HG02763 (cell line): ENCODE measurements around the gene UPP2.

Experiments
- ATAC-seq: cut with Tn5 transposase; IDR thresholded peaks from one replicate; pipeline ENCODE4 v1.9.1; 2021; ENCODE audit warnings: mild to moderate bottlenecking, moderate library complexity; ENCODE audit not compliant: unreplicated experiment

UPP2 gene

DNA sequence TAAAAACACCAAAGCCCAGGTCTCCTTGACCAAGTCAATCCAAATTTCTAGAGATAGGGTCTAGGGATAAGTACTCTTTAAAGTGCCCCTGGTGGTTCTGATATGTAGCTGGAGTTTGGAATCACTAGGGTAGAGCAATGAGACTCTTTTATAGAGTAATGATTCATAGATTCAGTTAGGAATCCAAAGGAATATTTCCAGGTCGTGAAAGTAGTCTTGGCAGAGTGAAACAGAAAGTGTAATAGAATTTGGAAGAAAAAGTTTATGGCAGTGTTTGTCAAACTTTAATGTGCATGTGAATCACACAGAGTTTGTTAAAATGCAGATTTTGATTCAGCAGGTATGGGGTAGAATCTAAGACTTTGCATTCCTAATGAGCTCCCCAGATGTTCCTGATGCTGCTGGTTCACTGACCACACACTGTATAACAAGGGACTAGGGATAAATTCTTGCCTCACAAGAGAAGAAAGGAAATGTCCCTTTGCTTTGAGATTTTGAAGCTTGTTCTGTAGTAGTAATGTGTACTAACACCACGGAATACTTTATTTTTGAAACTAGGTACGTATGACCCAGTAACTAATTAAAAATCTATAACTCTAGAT is 1.8 kb downstream of the UPP2 start:
- ATAC-seq, result no peak

DNA sequence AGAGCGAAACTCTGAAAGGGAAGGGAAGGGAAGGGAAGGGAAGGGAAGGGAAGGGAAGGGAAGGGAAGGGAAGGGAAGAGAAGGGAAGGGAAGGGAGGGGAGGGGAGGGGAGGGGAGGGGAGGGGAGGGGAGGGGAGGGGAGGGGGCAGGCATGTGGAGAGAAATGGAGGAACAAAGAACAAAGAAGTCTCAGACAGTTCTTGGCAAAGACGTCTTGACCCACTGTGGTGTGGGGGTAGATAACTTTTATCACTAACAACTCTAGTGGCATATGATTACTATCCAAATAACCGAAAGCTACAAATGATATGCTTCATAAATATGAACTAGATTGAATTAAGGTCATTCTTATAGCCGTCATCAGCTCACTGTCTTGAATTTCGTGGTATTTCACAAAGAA is 3.2 kb downstream of the UPP2 start:
- no peak for ATAC-seq

DNA sequence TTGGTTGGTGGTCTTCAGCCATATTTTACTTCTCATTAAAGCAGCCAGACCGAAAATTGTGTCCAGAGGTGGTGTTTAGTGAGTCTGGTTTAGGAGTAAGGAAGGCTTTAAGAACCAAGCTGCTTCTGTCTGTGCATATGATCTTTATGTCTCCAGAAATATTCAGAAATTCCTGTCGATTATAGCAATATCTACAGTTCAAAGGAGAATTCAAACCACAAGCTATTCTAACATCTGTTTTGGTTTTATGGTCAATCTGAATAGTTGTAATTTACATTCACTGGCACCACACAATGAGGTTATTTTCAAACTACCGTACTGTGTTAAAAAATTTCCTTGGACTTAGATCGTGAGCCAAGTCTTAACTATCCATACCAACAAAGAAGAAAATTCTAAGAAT is 11.3 kb downstream of the UPP2 start:
- ATAC-seq, result no peak

GRCh38 chr2:158113741-158114295 is 12.1 kb downstream of the UPP2 start:
- no peak for ATAC-seq

DNA sequence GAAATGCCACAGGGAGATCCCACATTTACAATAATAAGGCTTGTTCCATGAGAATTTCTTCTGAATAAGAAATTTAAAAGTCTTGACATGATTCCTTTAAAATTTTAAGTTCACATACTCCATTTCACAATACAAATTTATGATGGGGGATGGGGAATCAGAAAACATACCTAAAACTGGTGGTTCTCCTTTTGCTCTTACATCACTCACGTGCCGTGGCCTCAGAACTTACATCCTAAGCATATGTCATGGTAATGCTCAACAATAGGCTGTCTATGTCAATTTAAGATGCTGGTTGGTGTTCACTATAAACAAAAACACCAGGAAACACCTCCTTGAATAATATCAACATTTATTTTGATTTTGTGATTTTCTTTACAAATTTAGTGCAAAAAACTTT is 12.8 kb downstream of the UPP2 start:
- no peak for ATAC-seq

GRCh38 chr2:158115202-158115767 is 13.6 kb downstream of the UPP2 start:
- no peak for ATAC-seq

- no peak for ATAC-seq
Measured at GRCh38 chr2:158116936-158117335, 15.3 kb downstream of the UPP2 start.

- no peak for ATAC-seq
Measured at GRCh38 chr2:158120102-158120501, 18.4 kb downstream of the UPP2 start.

- ATAC-seq, result no peak
Measured at GRCh38 chr2:158120664-158121641, 19.3 kb downstream of the UPP2 start.

GRCh38 chr2:158124896-158125295 is 23.2 kb downstream of the UPP2 start:
- ATAC-seq, result no peak

GRCh38 chr2:158125756-158126498 is 24.3 kb downstream of the UPP2 start:
- ATAC-seq, result no peak

- ATAC-seq, result no peak
Measured at GRCh38 chr2:158127380-158127804, 25.7 kb downstream of the UPP2 start.

DNA sequence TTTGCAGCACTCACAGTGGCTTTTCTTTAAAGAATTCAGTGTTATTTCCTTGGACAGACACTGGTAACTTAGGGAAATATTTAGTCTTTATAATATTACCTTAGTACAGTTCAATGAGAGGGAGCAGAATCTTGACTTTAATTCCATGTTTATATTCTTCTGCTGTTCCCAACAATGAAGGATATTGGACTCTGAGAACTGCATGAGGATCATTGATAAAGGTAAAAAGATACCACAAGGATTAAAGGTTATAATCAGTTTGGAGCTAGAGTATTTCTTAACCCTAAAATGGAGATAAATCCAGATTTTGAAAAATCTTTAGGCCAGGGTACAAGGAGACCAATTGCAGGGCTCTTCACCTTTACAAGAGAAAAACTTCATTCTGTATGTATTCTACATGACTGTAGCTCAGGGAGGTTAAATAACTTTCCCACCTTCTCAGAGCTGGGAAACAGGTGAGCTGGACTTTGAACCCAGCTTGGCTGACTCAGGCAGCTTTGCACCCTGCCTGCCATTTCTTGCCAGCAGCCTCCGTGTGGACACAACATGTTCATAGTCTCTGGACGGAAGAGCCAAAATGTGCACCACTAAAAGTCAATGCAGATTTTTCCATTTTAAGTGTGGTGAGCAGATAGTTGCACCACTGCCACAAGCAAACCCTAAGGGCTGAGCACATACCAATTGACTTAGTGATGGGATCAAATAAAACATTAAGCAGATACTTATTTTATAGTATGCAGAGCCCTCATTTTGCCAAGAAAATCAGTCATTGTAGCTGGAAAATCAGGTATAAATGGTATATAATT is 26.7 kb downstream of the UPP2 start:
- no peak for ATAC-seq

DNA sequence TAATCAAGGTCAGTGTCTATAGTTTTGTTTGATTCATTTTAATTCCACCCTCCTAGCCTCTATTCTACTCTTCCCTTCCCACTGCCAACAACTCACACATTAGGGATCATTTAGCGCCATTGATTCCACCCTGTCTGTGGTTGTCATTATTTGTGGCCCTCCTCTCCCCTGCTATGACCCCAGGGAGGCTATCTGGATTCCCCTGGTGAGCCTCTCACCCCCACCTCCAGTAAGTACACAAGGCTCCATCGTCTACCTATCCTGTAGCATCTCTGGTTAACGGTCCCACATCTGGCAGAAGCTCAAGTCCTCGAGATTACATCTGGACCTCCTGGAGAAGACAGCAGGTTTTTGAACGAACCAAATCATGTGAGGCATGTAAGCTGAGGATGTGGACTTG is 27.4 kb downstream of the UPP2 start:
- ATAC-seq, result no peak

DNA sequence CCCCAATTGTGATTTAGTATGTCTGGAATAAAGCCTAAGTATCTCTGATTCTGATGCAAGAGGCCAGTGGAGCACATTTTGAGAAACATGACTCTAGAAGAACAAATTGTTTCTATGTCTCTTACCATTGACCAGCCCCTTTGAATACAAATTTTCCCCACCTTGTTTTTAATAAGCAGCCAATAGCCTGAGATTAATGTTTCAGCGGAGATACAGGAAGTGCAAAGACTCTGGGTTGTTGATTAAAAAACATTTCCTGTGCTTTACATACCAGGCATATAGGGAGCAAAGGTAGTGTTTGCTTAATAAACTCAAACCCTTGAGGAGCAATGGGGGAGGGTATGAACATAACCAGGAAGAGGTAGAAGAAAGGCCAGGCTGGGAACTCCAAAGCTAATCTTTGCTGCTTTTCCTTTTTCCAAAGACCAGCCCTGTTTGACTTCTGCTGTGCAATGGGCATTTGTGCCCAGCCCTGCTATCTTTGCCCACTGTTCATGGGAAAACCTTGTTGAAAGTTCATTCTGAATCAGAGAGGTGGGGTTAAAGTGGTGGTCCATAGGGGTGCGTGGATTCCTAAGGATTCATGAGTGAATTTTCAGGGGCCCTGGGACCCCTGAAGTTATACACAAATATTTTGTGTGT is 29.3 kb downstream of the UPP2 start:
- no peak for ATAC-seq

- ATAC-seq, result no peak
Measured at GRCh38 chr2:158131483-158131912, 29.8 kb downstream of the UPP2 start.

GRCh38 chr2:158131919-158132566 is 30.4 kb downstream of the UPP2 start:
- no peak for ATAC-seq

GRCh38 chr2:158134055-158134454 is 32.4 kb downstream of the UPP2 start:
- ATAC-seq, result no peak

GRCh38 chr2:158134655-158135054 is 33.0 kb downstream of the UPP2 start:
- no peak for ATAC-seq
